Measurements from ENCODE around the gene SYNGAP1. TPM values are rescaled to one million over a fixed set of nuclear protein-coding genes. Genes with fewer than 3 reads are reported as not detected.
A peak's percentile ranks its signal among the peaks of the same experiment; 100 is the strongest.

The SYNGAP1 gene
- total and polyA plus RNA-seq, 2 of the 8 experiments (the other 6 are each of a cell fraction or from before 2014, with no cell fraction given): 31.0 to 101 TPM

DNA sequence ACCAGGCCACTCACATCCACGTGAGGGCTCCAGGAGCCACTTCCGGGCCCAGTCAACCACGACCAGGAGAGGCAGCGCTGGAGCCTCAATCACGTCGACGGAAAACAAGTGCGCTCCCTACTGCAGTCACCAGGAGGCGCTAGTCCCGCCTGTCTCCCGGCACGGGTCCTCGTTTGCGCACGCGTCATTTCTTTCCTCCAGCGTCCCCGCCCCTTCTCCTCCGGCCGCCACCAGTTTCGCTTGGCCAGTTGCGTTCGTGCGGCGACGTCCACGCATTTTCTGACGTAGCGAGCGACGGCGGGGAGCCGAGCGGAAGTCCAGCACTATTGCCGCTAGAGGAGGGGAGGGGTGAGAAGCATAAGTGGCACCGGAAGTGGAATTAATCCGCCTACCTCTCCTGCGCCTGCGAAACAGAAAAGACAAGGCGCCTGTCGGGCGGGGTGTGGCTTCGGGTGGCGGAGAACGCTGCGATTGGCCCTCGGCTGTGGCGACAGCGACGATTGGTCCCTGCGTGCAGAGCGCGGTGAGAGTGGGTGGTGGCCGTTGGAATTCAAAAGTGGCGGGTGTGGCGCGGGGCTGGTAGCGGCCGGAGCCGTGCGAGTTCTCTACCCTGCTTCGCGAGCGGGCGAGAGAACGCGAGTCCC lies 28.5 kb upstream of the SYNGAP1 start, which contains the start of gene KIFC1 (continued):
- peak; percentile 70; the same call in 1 of the 2 replicates for TF ChIP-seq SP1 (IDR thresholded peaks at IDR 0.05; ENCODE audit: low read depth, low read length)
- no peak for TF ChIP-seq YY1 (IDR thresholded peaks at IDR 0.05; ENCODE audit: low read depth, low read length)
- no peak for TF ChIP-seq ASH2L (IDR thresholded peaks at IDR 0.05; ENCODE audit: low read length)
- TF ChIP-seq RXRA (IDR thresholded peaks at IDR 0.05; ENCODE audit: insufficient read depth, low read depth, low read length): no peak
- TF ChIP-seq MAFK (IDR thresholded peaks at IDR 0.05; ENCODE audit: low read depth, low read length): no peak
- TF ChIP-seq CREB1 (IDR thresholded peaks at IDR 0.05): peak; percentile 95
- TF ChIP-seq TCF12 (IDR thresholded peaks at IDR 0.05; ENCODE audit: low read depth, low read length): no peak
- TF ChIP-seq BCL11A (IDR thresholded peaks at IDR 0.05; ENCODE audit: low read depth in 2 of 2, low read length in 2 of 2): no peak
- TF ChIP-seq, protein P1, sequence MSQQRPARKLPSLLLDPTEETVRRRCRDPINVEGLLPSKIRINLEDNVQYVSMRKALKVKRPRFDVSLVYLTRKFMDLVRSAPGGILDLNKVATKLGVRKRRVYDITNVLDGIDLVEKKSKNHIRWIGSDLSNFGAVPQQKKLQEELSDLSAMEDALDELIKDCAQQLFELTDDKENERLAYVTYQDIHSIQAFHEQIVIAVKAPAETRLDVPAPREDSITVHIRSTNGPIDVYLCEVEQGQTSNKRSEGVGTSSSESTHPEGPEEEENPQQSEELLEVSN (IDR thresholded peaks at IDR 0.05): peak; percentile 71
- TF ChIP-seq CEBPB (IDR thresholded peaks at IDR 0.05; ENCODE audit: low read depth, low read length): no peak
- TF ChIP-seq GABPA (IDR thresholded peaks at IDR 0.05; ENCODE audit: borderline replicate concordance, insufficient read depth, low read length): peak; percentile 77; the same call in 1 of the 2 replicates
- TF ChIP-seq JUN (IDR thresholded peaks at IDR 0.05; ENCODE audit: low read depth, low read length): no peak
- TF ChIP-seq, protein P2, sequence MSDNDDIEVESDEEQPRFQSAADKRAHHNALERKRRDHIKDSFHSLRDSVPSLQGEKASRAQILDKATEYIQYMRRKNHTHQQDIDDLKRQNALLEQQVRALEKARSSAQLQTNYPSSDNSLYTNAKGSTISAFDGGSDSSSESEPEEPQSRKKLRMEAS (IDR thresholded peaks at IDR 0.05): peak; percentile 88
- TF ChIP-seq SP4 (IDR thresholded peaks at IDR 0.05; ENCODE audit: low read length): peak; percentile 45; the same call in 1 of the 2 replicates
- TF ChIP-seq SAP30 (IDR thresholded peaks at IDR 0.05; ENCODE audit: insufficient read depth, insufficient replicate concordance, low read length): no peak
- peak; percentile 62; the same call in 1 of the 2 replicates for TF ChIP-seq POLR2AphosphoS5 (IDR thresholded peaks at IDR 0.05; ENCODE audit: low read depth, low read length)
- peak; percentile 38 to 57 for TF ChIP-seq RAD21 (IDR thresholded peaks at IDR 0.05 in 1 of 2, conservative IDR thresholded peaks at IDR 0.05 in 1 of 2; ENCODE audit: low read depth in 2 of 2, low read length in 2 of 2)
- TF ChIP-seq POU5F1 (IDR thresholded peaks at IDR 0.05; ENCODE audit: low read depth, low read length): no peak
- TF ChIP-seq POLR2A (IDR thresholded peaks at IDR 0.05; ENCODE audit: control extremely low read depth in 1 of 2, low read depth in 2 of 2, low read length in 2 of 2): peak in 1 of 2 experiments; percentile 43; a peak in 1 of 3 replicates
- TF ChIP-seq SIX5 (IDR thresholded peaks at IDR 0.05; ENCODE audit: low read depth, low read length): no peak
- no peak for TF ChIP-seq NANOG (IDR thresholded peaks at IDR 0.05; ENCODE audit: insufficient read depth, low read depth, low read length, poor library complexity, severe bottlenecking)
- peak; percentile 53 to 88; a peak in 1 of 4 replicates for TF ChIP-seq SIN3A (conservative IDR thresholded peaks at IDR 0.05 in 1 of 2, IDR thresholded peaks at IDR 0.05 in 1 of 2; ENCODE audit: low read depth in 1 of 2, low read length in 2 of 2)
- TF ChIP-seq CTBP2 (IDR thresholded peaks at IDR 0.05; ENCODE audit: borderline replicate concordance, insufficient read depth, insufficient read length, low read length): no peak
- TF ChIP-seq KDM5A (IDR thresholded peaks at IDR 0.05; ENCODE audit: low read length): no peak
- TF ChIP-seq TAF7 (optimal IDR thresholded peaks at IDR 0.05; ENCODE audit: borderline replicate concordance, low read depth, low read length): no peak
